CD14-positive monocyte (primary cell): Measurements from ENCODE around the gene SLC39A6. TPM values are rescaled to one million over a fixed set of nuclear protein-coding genes. Genes with fewer than 3 reads are reported as not detected.

ENCODE experiments used
- DNase-seq, 3 donors: peaks; one replicate each; pipeline ENCODE4 v3.0.0-alpha.2; 2011 to 2022
- H2AFZ ChIP-seq: 2 replicates; pipeline ENCODE4 v1.6.0; 2012; ENCODE audit warnings: mild to moderate bottlenecking, low read depth, low read length, inconsistent platforms; ENCODE audit not compliant: insufficient read depth, poor library complexity, severe bottlenecking
- H3K27ac ChIP-seq, 2 donors: 1 replicate in 1 of 2; 2 replicates in 1 of 2; pipeline ENCODE4 v1.5.1; 2012 to 2013; ENCODE audit warnings: low read length in 2 of 2, control low read depth in 1 of 2, inconsistent platforms in 1 of 2, low read depth in 1 of 2, mild to moderate bottlenecking in 1 of 2
- H3K27me3 ChIP-seq, 2 donors: one replicate each; pipeline versions ENCODE4 v1.6.0 to v1.6.1; 2011 to 2013; ENCODE audit warnings: low read length in 2 of 2; ENCODE audit not compliant: control insufficient read depth in 2 of 2, insufficient read depth in 2 of 2
- H3K36me3 ChIP-seq, 2 donors: replicated peaks in 1 of 2; 1 replicate in 1 of 2; 2 replicates in 1 of 2; pipeline versions ENCODE4 v1.5.1 to v1.6.1; 2012 to 2013; ENCODE audit warnings: low read length in 2 of 2, control low read depth in 1 of 2, inconsistent platforms in 1 of 2, mild to moderate bottlenecking in 1 of 2; ENCODE audit not compliant: insufficient read depth in 2 of 2, control insufficient read depth in 1 of 2
- H3K4me1 ChIP-seq, 2 donors: 1 replicate in 1 of 2; 2 replicates in 1 of 2; pipeline versions ENCODE4 v1.5.1 to v1.6.1; 2012 to 2013; ENCODE audit warnings: low read length in 2 of 2, control low read depth in 1 of 2, inconsistent platforms in 1 of 2, mild to moderate bottlenecking in 1 of 2, moderate library complexity in 1 of 2; ENCODE audit not compliant: insufficient read depth in 2 of 2, control insufficient read depth in 1 of 2
- H3K4me2 ChIP-seq: replicated peaks from 2 replicates; pipeline ENCODE3; 2012; ENCODE audit warnings: low read length, moderate library complexity, mild to moderate bottlenecking; ENCODE audit not compliant: poor library complexity, severe bottlenecking; ENCODE audit errors: extremely low read depth
- H3K4me3 ChIP-seq, 3 experiments: fragments of 200-600 bp in 1 of 3; sonication (generic) in 1 of 3; replicated peaks in 1 of 3; 1 replicate in 2 of 3; 2 replicates in 1 of 3; pipeline ENCODE4 v1.5.1; 2011 to 2013; ENCODE audit warnings: low read length in 3 of 3, mild to moderate bottlenecking in 3 of 3, control low read depth in 2 of 3, low read depth in 2 of 3, inconsistent platforms in 1 of 3, moderate library complexity in 1 of 3
- H3K79me2 ChIP-seq: 2 replicates; pipeline ENCODE4 v1.6.0; 2012; ENCODE audit warnings: mild to moderate bottlenecking, control low read depth, inconsistent platforms, low read length, moderate library complexity; ENCODE audit not compliant: insufficient read depth
- H3K9ac ChIP-seq: 2 replicates; pipeline ENCODE4 v1.6.0; 2017; ENCODE audit warnings: low read length, mild to moderate bottlenecking; ENCODE audit not compliant: insufficient read depth, poor library complexity, severe bottlenecking
- H3K9me3 ChIP-seq, 2 donors: replicated peaks in 1 of 2; 1 replicate in 1 of 2; 2 replicates in 1 of 2; pipeline versions ENCODE4 v1.5.1 to v1.6.1; 2012 to 2013; ENCODE audit warnings: low read length in 2 of 2, control low read depth in 1 of 2; ENCODE audit not compliant: control insufficient read depth in 1 of 2, insufficient read depth in 1 of 2
- H4K20me1 ChIP-seq: 2 replicates; pipeline ENCODE4 v1.6.0; 2012; ENCODE audit warnings: mild to moderate bottlenecking, low read length, control low read depth, moderate library complexity; ENCODE audit not compliant: insufficient read depth
- H3K27ac Mint-ChIP-seq, 7 donors: one replicate each; pipeline ENCODE4 v1.8.0; 2020; ENCODE audit warnings: mild to moderate bottlenecking in 7 of 7, mixed read lengths in 7 of 7, moderate library complexity in 6 of 7, inconsistent platforms in 2 of 7
- H3K27me3 Mint-ChIP-seq, 3 donors: one replicate each; pipeline ENCODE4 v1.8.0; 2021 to 2022; ENCODE audit warnings: low read depth in 3 of 3, mild to moderate bottlenecking in 3 of 3, mixed read lengths in 3 of 3, moderate library complexity in 3 of 3, inconsistent platforms in 1 of 3
- H3K36me3 Mint-ChIP-seq, 2 donors: one replicate each; pipeline ENCODE4 v1.8.0; 2020; ENCODE audit warnings: mixed read lengths in 2 of 2, inconsistent platforms in 1 of 2, mild to moderate bottlenecking in 1 of 2
- H3K4me1 Mint-ChIP-seq: one replicate; pipeline ENCODE4 v1.8.0; 2020; ENCODE audit warnings: mild to moderate bottlenecking, mixed read lengths
- H3K4me3 Mint-ChIP-seq, 2 donors: one replicate each; pipeline ENCODE4 v1.8.0; 2020; ENCODE audit warnings: mild to moderate bottlenecking in 2 of 2, mixed read lengths in 2 of 2, moderate library complexity in 1 of 2
- H3K9me3 Mint-ChIP-seq, 7 donors: one replicate each; pipeline ENCODE4 v1.8.0; 2020 to 2022; ENCODE audit warnings: mixed read lengths in 7 of 7, mild to moderate bottlenecking in 6 of 7, moderate library complexity in 6 of 7, inconsistent platforms in 2 of 7
- CTCF ChIP-seq: fragments of 200-600 bp; IDR thresholded peaks from one replicate; pipeline ENCODE4 v1.8.0; 2022; ENCODE audit warnings: antibody characterized with exemption, mild to moderate bottlenecking
- WGBS: methylation state at CpG from one replicate; pipeline ENCODE4 v1.1.5; 2013; ENCODE audit warnings: missing lambda C conversion rate; ENCODE audit not compliant: insufficient coverage; 5-methylcytosine and 5-hydroxymethylcytosine counted together
- intact Hi-C, 2 donors: fragments of 100-400 bp; cut with micrococcal nuclease; formaldehyde crosslinking; loops; one replicate each; pipeline versions ENCODE4 v1.15.0 to v1.15.1; 2023
- polyA plus RNA-seq, 3 donors: library from polyadenylated mRNA; depleted of rRNA in 1 of 3; unstranded in 2 of 3; stranded (reverse) in 1 of 3; fragments of 300-500 nt in 2 of 3; fragments of >200 nt in 1 of 3; fragmentation: Illumina TruSeq in 2 of 3; gene quantifications; 1 replicate in 2 of 3; 2 replicates in 1 of 3; pipeline ENCODE4 v1.2.3, GENCODE V29; 2012 to 2021

Gene SLC39A6
- polyA plus RNA-seq, 3 donors, result 13.2 to 20.1 (median 16.8) TPM

DNA sequence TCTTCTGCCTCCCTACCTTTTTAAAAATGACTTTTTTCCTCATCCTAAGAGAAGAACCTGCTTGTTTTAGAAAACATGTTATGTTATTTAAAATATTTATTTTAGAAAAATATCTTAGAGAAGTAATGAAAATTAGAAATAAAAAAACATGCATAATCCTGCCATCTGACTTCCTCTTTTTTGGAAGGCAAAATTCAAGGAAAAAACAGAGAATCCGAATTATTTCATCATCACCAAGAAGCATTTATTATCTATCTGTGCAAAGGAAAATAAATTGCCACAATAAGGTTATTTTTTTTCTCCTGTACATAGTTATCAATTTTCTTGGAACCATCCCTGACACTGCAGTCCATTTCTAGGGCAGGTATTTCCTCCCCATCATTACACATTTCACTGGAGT, 14.4 kb downstream of the SLC39A6 start:
- no peak for TF ChIP-seq CTCF
- Mint-ChIP-seq H3K27me3 (peaks cover 0 to 4% (median 0%) of the 10 kb centered on the region in 3 donors), H3K9me3 (no peaks in the 10 kb centered on the region), H3K4me3 (no peak overlapping the region), H3K27ac (no peak overlapping the region), H3K36me3 (peaks cover 54 to 56% of the 10 kb centered on the region in 2 donors), H3K4me1 (no peaks in the 10 kb centered on the region)
- H3K27ac ChIP-seq, result no peak overlapping the region
- intact Hi-C loops, result no loop called here
- no peaks in the 10 kb centered on the region for H3K79me2 ChIP-seq
- no peak overlapping the region for H3K9ac ChIP-seq
- H3K4me3 ChIP-seq, result no peak overlapping the region
- H3K4me2 ChIP-seq, result no peak overlapping the region
- H3K4me1 ChIP-seq, result no peaks in the 10 kb centered on the region
- no CpG with 5 or more reads among the region's 1 CpG for WGBS
- H4K20me1 ChIP-seq, result no peaks in the 10 kb centered on the region
- peaks cover 42 to 68% of the 10 kb centered on the region in 2 donors for H3K36me3 ChIP-seq
- H2AFZ ChIP-seq, result no peak overlapping the region
- H3K9me3 ChIP-seq, result no peaks in the 10 kb centered on the region
- H3K27me3 ChIP-seq, result no peaks in the 10 kb centered on the region
- no peak for DNase-seq

GRCh38 chr18:36114251-36114650, 14.9 kb downstream of the SLC39A6 start:
- H3K9me3 Mint-ChIP-seq, result no peaks in the 10 kb centered on the region
- DNase-seq, result no peak
- TF ChIP-seq CTCF, result no peak
- Histone ChIP-seq H3K36me3 (peaks cover 42 to 68% of the 10 kb centered on the region in 2 donors), H3K9me3 (no peaks in the 10 kb centered on the region), H2AFZ (no peak overlapping the region), H3K4me1 (no peaks in the 10 kb centered on the region), H4K20me1 (no peaks in the 10 kb centered on the region), H3K27me3 (no peaks in the 10 kb centered on the region), H3K4me3 (no peak overlapping the region), H3K9ac (no peak overlapping the region), H3K79me2 (no peaks in the 10 kb centered on the region), H3K4me2 (no peak overlapping the region), H3K27ac (no peak overlapping the region)
- no peaks in the 10 kb centered on the region for H3K4me1 Mint-ChIP-seq
- no peak overlapping the region for H3K4me3 Mint-ChIP-seq
- H3K27me3 Mint-ChIP-seq, result peaks cover 0 to 4% (median 0%) of the 10 kb centered on the region in 3 donors
- peaks cover 56 to 57% of the 10 kb centered on the region in 2 donors for H3K36me3 Mint-ChIP-seq
- intact Hi-C loops, result no loop called here
- WGBS, result 94% methylated on average over 3 of the region's 4 CpGs
- peak overlapping the region in 1 of 7 donors; percentile 15 for H3K27ac Mint-ChIP-seq
